PC-3 (cell line): ENCODE results near the gene IQCK.

Experiments used
- CTCF ChIP-seq: fragments of 300-600 bp; sonication (generic); conservative IDR thresholded peaks from 2 replicates; pipeline ENCODE4 v1.5.1; 2017; ENCODE audit warnings: antibody characterized with exemption, low read depth, mild to moderate bottlenecking, low read length
- EZH2 ChIP-seq: fragments of 300-600 bp; sonication (generic); IDR thresholded peaks from one replicate; pipeline ENCODE4 v1.6.1; 2017; ENCODE audit warnings: antibody characterized with exemption, mild to moderate bottlenecking, low read length; ENCODE audit not compliant: unreplicated experiment

GRCh38 chr16:19835968-19836421 is 117.9 kb downstream of the IQCK start:
- TF ChIP-seq CTCF: no peak
- no peak for TF ChIP-seq EZH2
